NCI-H2196 (cell line): ENCODE data around the gene DNER.
A peak's percentile ranks its signal among the peaks of the same experiment; 100 is the strongest.

ENCODE experiments used
- DNase-seq: peaks from one replicate; lab custom pipeline; 2025; ENCODE audit not compliant: unreplicated experiment; lab: John Stamatoyannopoulos, UW

The DNER gene

GRCh38 chr2:229673676-229674075 is 40.7 kb downstream of the DNER start:
- DNase-seq: no peak

GRCh38 chr2:229672021-229672420 is 42.3 kb downstream of the DNER start:
- no peak for DNase-seq

GRCh38 chr2:229669841-229670240 is 44.5 kb downstream of the DNER start:
- no peak for DNase-seq

- no peak for DNase-seq
Measured at GRCh38 chr2:229666811-229667210, 47.5 kb downstream of the DNER start.

- DNase-seq: no peak
Measured at GRCh38 chr2:229665158-229665557, 49.2 kb downstream of the DNER start.

GRCh38 chr2:229661478-229661877 is 52.9 kb downstream of the DNER start:
- DNase-seq: no peak

- no peak for DNase-seq
Measured at GRCh38 chr2:229660951-229661350, 53.4 kb downstream of the DNER start.

- DNase-seq: no peak
Measured at GRCh38 chr2:229660391-229660790, 54.0 kb downstream of the DNER start.

GRCh38 chr2:229658004-229658403 is 56.4 kb downstream of the DNER start:
- no peak for DNase-seq

- DNase-seq: no peak
Measured at GRCh38 chr2:229654437-229654836, 59.9 kb downstream of the DNER start.

- DNase-seq: no peak
Measured at GRCh38 chr2:229653531-229653930, 60.8 kb downstream of the DNER start.

- no peak for DNase-seq
Measured at GRCh38 chr2:229652796-229653195, 61.6 kb downstream of the DNER start.

- DNase-seq: no peak
Measured at GRCh38 chr2:229650901-229651300, 63.5 kb downstream of the DNER start.

- DNase-seq: no peak
Measured at GRCh38 chr2:229650059-229650458, 64.3 kb downstream of the DNER start.

- peak; percentile 5 for DNase-seq
Measured at GRCh38 chr2:229646186-229646723, 68.1 kb downstream of the DNER start.

GRCh38 chr2:229642371-229642770 is 72.0 kb downstream of the DNER start:
- DNase-seq: no peak

- DNase-seq: no peak
Measured at GRCh38 chr2:229641676-229642075, 72.7 kb downstream of the DNER start.

GRCh38 chr2:229640636-229641035 is 73.7 kb downstream of the DNER start:
- no peak for DNase-seq

GRCh38 chr2:229636571-229636970 is 77.8 kb downstream of the DNER start:
- no peak for DNase-seq

- no peak for DNase-seq
Measured at GRCh38 chr2:229635371-229635680, 79.0 kb downstream of the DNER start.

GRCh38 chr2:229634601-229635370 is 79.6 kb downstream of the DNER start:
- no peak for DNase-seq

- no peak for DNase-seq
Measured at GRCh38 chr2:229633556-229633955, 80.8 kb downstream of the DNER start.

- DNase-seq: no peak
Measured at GRCh38 chr2:229629039-229629438, 85.3 kb downstream of the DNER start.
